Prostate gland (tissue), 2 donors: ENCODE data around the gene HECW1. TPM values are rescaled to one million over a fixed set of nuclear protein-coding genes. Genes with fewer than 3 reads are reported as not detected.

ENCODE experiments used
- DNase-seq: peaks from one replicate; pipeline ENCODE4 v3.0.0-alpha.2; 2019; ENCODE audit warnings: low spot score
- H3K27ac ChIP-seq, 2 donors: fragments of 200-600 bp; sonication (generic); 2 replicates each; pipeline ENCODE4 v1.5.1; 2017 to 2019
- H3K27me3 ChIP-seq: fragments of 200-600 bp; sonication (generic); replicated peaks from 2 replicates; pipeline ENCODE4 v1.5.1; 2019; ENCODE audit not compliant: insufficient read depth
- H3K36me3 ChIP-seq, 2 donors: fragments of 200-600 bp; sonication (generic); 1 replicate in 1 of 2; 2 replicates in 1 of 2; pipeline versions ENCODE4 v1.5.1 to v1.8.1; 2017 to 2019
- H3K4me1 ChIP-seq: fragments of 200-600 bp; sonication (generic); replicated peaks from 2 replicates; pipeline ENCODE4 v1.5.1; 2019
- H3K4me3 ChIP-seq, 2 donors: fragments of 200-600 bp; sonication (generic); 2 replicates each; pipeline ENCODE4 v1.5.1; 2017 to 2019
- H3K9me3 ChIP-seq: fragments of 200-600 bp; sonication (generic); 2 replicates; pipeline ENCODE4 v1.5.1; 2017
- CTCF ChIP-seq, 4 experiments: fragments of 200-600 bp in 2 of 4; fragments of 450-650 bp in 2 of 4; sonication (generic) in 2 of 4; IDR thresholded peaks; 1 replicate in 3 of 4; 2 replicates in 1 of 4; pipeline ENCODE4 v1.5.1; 2016 to 2019; ENCODE audit warnings: antibody characterized with exemption in 4 of 4, mild to moderate bottlenecking in 2 of 4, moderate library complexity in 2 of 4
- POLR2A ChIP-seq: fragments of 450-650 bp; IDR thresholded peaks from one replicate; pipeline ENCODE4 v1.6.1; 2016; ENCODE audit warnings: antibody characterized with exemption, mild to moderate bottlenecking
- POLR2AphosphoS5 ChIP-seq: sonication (generic); formaldehyde crosslinking; IDR thresholded peaks from one replicate; pipeline ENCODE4 v1.6.1; 2017; ENCODE audit warnings: antibody characterized with exemption
- WGBS: methylation state at CpG from one replicate; pipeline ENCODE4 v1.1.5; 2018; 5-methylcytosine and 5-hydroxymethylcytosine counted together
- intact Hi-C: fragments of 100-400 bp; cut with DNase I; formaldehyde crosslinking; loops from one replicate; pipeline ENCODE4 v1.14.2; 2022
- total RNA-seq, 2 donors: library from RNA; depleted of rRNA; stranded (reverse); fragments of >200 nt; gene quantifications; one replicate each; pipeline ENCODE4 v1.1.0, GENCODE V29; 2016

HECW1 gene
- total RNA-seq, 2 donors from 2014 or later: 1.4 to 10.3 TPM

GRCh38 chr7:43444711-43445578 lies 332.5 kb downstream of the HECW1 start:
- no peak for TF ChIP-seq POLR2A
- TF ChIP-seq CTCF (IDR thresholded peaks at IDR 0.05): no peak
- TF ChIP-seq POLR2AphosphoS5: no peak
- WGBS: 95% methylated on average over 71 of the region's 72 CpGs
- DNase-seq: no peak
- Histone ChIP-seq H3K27me3 (no peaks in the 10 kb centered on the region), H3K4me1 (no peaks in the 10 kb centered on the region), H3K4me3 (no peak overlapping the region), H3K27ac (no peak overlapping the region), H3K9me3 (no peaks in the 10 kb centered on the region), H3K36me3 (no peaks in the 10 kb centered on the region)
- intact Hi-C loops: no loop called here

GRCh38 chr7:43449577-43449976 lies 337.1 kb downstream of the HECW1 start:
- intact Hi-C loops: no loop called here
- Histone ChIP-seq H3K27me3 (no peaks in the 10 kb centered on the region), H3K27ac (no peak overlapping the region), H3K36me3 (no peaks in the 10 kb centered on the region), H3K9me3 (no peaks in the 10 kb centered on the region), H3K4me1 (no peaks in the 10 kb centered on the region), H3K4me3 (no peak overlapping the region)
- WGBS: 92% methylated on average over 3 of the region's 3 CpGs
- no peak for DNase-seq
- TF ChIP-seq CTCF (IDR thresholded peaks at IDR 0.05) (no peak), POLR2A (no peak), POLR2AphosphoS5 (no peak)

- intact Hi-C loops: loop anchor here (10.0 kb wide), 1 partner anchor 506 kb away; no protein-coding TSS in a partner anchor
- Histone ChIP-seq H3K36me3 (no peaks in the 10 kb centered on the region), H3K4me1 (no peaks in the 10 kb centered on the region), H3K4me3 (no peak overlapping the region), H3K27me3 (no peaks in the 10 kb centered on the region), H3K9me3 (no peaks in the 10 kb centered on the region), H3K27ac (no peak overlapping the region)
- TF ChIP-seq POLR2AphosphoS5 (no peak), CTCF (IDR thresholded peaks at IDR 0.05) (no peak), POLR2A (no peak)
- DNase-seq: no peak
- 67% methylated on average over 3 of the region's 3 CpGs for WGBS
Observed at GRCh38 chr7:43450894-43451293, 338.4 kb downstream of the HECW1 start.

GRCh38 chr7:43454936-43455518 lies 342.6 kb downstream of the HECW1 start:
- Histone ChIP-seq H3K4me1 (no peaks in the 10 kb centered on the region), H3K27ac (no peak overlapping the region), H3K9me3 (no peaks in the 10 kb centered on the region), H3K4me3 (no peak overlapping the region), H3K36me3 (no peaks in the 10 kb centered on the region), H3K27me3 (no peaks in the 10 kb centered on the region)
- TF ChIP-seq CTCF (IDR thresholded peaks at IDR 0.05): peak in 3 of 4 experiments; percentile 17 to 41 (median 40)
- TF ChIP-seq POLR2A: no peak
- DNase-seq: no peak
- intact Hi-C loops: loop anchor here (10.0 kb wide), 1 partner anchor 510 kb away; no protein-coding TSS in a partner anchor
- 29% methylated on average over 8 of the region's 8 CpGs for WGBS
